Measurements from ENCODE around the gene SELENOV.

SELENOV gene

GRCh38 chr19:39531834-39532232, 16.9 kb downstream of the SELENOV start:
- no peak for TF ChIP-seq CTCF (IDR thresholded peaks at IDR 0.05)

GRCh38 chr19:39532233-39533002, 17.5 kb downstream of the SELENOV start, which contains the start of gene EID2B:
EID2B (minus strand) TSS chr19:39532852; CDS start chr19:39532802, 50 bp downstream.
- peak; percentile 97 for TF ChIP-seq CTCF (IDR thresholded peaks at IDR 0.05)

GRCh38 chr19:39533003-39533512, 18.1 kb downstream of the SELENOV start:
- no peak for TF ChIP-seq CTCF (IDR thresholded peaks at IDR 0.05)

- TF ChIP-seq CTCF (IDR thresholded peaks at IDR 0.05) = no peak
Measured at GRCh38 chr19:39533791-39534190, 18.9 kb downstream of the SELENOV start.

- no peak for TF ChIP-seq CTCF (IDR thresholded peaks at IDR 0.05)
Measured at GRCh38 chr19:39539165-39539517, 24.2 kb downstream of the SELENOV start.

GRCh38 chr19:39539518-39540332, 24.8 kb downstream of the SELENOV start, which contains the start of gene EID2:
EID2 (minus strand) TSS chr19:39540161; CDS start chr19:39540079, 82 bp downstream.
- TF ChIP-seq CTCF (IDR thresholded peaks at IDR 0.05) = peak; percentile 76

- no peak; the same call in 1 of the 2 replicates for TF ChIP-seq CTCF (IDR thresholded peaks at IDR 0.05)
Measured at GRCh38 chr19:39540333-39540673, 25.4 kb downstream of the SELENOV start.
